GM21528 (cell line): ENCODE results near the gene KLHL2.
"Not testable (repeated sequence)": the region's sequence is repeated elsewhere in the genome, so short reads cannot be mapped to it uniquely, and the experiment has no call there.

Experiments
- ATAC-seq: cut with Tn5 transposase; IDR thresholded peaks from one replicate; pipeline ENCODE4 v1.9.1; 2021; ENCODE audit warnings: mild to moderate bottlenecking, moderate library complexity; ENCODE audit not compliant: unreplicated experiment, low FRiP score

The KLHL2 gene

GRCh38 chr4:165199286-165199685 is 8.1 kb upstream of the KLHL2 start:
- no peak for ATAC-seq

GRCh38 chr4:165199722-165200121 is 7.6 kb upstream of the KLHL2 start:
- no peak for ATAC-seq

GRCh38 chr4:165201806-165202205 is 5.6 kb upstream of the KLHL2 start:
- ATAC-seq, result no peak

- ATAC-seq, result no peak
These were observed 3.6 kb upstream of the KLHL2 start for GRCh38 chr4:165203541-165204461.

- no peak for ATAC-seq
These were observed 2.9 kb upstream of the KLHL2 start for GRCh38 chr4:165204462-165204830.

GRCh38 chr4:165207016-165207430 is 338 bp upstream of the KLHL2 start:
- peak; percentile 35 for ATAC-seq

- ATAC-seq, result peak; percentile 34
These were observed 876 bp downstream of the KLHL2 start for GRCh38 chr4:165208221-165208652.

GRCh38 chr4:165208741-165209388 is 1.5 kb downstream of the KLHL2 start:
- ATAC-seq, result no peak

DNA sequence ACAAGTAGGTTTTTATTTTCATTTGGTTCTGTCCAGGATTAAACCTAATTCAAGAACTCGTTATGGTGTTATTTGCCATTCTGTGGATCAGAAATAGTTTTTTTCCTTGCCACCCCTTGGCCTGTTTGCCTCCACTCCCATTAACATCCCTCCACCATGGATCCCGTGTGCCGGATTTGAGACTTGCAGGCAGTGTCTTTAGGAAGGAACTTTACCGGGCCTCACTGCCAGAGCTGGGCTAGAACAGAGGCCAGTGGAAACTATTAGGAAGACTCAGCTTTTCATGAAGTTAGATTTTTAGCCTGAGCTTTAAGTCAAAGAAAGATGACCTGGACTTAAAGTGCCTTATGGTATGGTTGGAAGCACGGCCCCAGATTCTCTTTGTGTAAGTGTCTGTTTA is 2.4 kb downstream of the KLHL2 start:
- ATAC-seq, result no peak

DNA sequence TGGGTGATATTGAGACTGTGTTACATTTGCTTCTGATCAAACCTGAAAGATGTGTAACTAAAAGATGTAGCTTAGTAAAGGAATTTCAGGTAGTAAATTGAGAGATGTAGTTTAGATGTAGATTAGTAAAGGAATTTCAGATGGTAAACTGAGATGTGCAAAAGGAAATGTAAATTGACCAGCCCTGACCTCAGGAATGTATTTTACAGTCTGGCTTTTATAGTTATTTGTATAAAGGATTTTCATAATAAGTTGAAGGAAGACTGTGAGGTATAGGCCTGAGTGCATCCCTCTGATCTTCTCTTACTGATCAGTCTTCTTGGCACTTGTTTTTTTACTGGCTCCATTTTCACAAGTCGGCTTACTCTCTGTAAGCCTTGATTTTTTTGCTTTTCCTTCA is 3.2 kb downstream of the KLHL2 start:
- no peak for ATAC-seq

GRCh38 chr4:165212647-165213046 is 5.3 kb downstream of the KLHL2 start:
- ATAC-seq, result not testable (repeated sequence)

DNA sequence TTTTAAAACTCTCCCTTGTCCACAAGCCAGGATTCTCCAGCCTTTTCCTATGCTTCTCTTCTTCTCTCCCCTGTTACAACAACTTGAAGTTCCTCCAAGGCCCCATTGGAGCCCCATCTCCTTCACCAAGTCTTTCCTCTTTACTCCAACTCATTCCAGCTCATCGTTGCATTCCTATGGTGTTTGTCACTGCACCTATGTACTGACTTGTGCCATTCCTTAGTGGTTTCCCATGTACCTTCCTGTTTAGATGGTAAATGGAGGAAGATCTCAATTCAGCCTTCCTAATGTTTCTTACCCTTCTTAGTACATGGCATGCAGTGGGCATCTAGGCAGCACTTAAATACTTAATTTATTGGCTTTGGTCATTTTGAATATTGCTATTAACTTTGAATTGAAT is 6.0 kb downstream of the KLHL2 start:
- not testable (repeated sequence) for ATAC-seq

- not testable (repeated sequence) for ATAC-seq
These were observed 6.8 kb downstream of the KLHL2 start for GRCh38 chr4:165213991-165214709.

DNA sequence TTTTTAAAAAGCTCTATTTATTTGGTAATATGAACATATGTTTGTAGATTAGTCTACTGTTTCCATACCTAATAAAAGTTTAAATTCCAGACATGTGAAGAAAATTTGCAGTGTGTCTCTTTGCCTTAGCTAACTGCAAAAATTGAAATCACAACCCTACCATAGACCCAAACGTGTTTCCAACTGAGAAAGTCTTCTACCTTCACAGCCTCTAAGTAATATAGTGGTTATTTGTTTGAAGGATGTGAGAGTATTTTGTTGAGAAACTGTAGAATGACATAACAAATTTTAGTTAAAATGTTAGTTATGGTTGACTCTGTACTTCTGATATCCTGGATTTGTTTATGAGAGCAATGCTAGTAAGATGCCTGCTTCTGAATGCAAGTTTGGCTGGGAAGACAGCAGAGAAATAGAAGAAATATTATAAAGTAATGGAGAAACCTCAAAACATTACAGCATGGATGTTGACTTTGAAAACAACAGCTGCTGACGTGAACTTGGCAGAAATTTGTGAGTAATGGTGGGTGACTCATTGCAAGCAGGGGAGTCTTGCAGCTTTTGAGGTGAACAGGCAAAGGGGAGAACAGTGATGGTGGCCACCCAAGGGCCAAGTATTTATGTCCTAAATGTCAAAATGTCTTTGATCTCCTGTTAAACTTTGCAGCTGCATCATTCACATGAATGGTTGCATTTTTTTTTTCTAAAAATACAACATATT is 7.8 kb downstream of the KLHL2 start:
- peak; percentile 48 for ATAC-seq

DNA sequence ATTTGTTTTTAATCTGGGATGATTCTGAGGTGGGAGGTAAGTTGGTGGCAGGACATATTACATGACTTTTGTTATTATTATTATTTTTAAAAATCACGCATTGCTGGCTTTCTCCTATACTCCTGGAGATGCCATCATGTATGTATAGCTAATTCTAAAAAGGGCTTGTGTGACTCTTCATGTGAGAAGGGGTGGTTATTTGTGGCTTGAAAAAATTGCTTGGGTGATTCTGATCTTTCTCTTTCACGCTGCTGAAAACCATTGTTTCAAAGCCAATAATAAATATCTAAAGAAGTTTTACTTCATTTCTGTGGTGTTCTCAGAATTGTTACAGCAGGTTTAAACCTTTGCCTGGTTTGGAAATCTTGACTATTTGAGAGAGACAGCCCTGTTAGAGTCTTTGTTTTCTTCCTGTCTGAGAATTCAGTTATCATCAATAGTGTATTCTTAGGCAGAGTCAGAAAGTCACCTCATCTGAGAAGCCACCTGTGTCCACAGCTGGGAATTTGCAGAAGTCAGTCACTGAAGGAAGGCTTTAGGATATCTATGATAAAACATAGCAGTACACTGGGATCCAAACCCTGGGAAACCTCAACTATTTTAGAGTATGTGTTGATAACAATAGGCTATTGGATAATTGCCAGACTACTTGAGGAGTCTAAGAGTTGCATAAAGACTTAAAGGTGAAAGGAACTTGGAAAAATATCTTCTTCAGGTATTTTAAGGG is 8.6 kb downstream of the KLHL2 start:
- peak; percentile 81 for ATAC-seq

- ATAC-seq, result no peak
These were observed 10.0 kb downstream of the KLHL2 start for GRCh38 chr4:165217325-165217724.

DNA sequence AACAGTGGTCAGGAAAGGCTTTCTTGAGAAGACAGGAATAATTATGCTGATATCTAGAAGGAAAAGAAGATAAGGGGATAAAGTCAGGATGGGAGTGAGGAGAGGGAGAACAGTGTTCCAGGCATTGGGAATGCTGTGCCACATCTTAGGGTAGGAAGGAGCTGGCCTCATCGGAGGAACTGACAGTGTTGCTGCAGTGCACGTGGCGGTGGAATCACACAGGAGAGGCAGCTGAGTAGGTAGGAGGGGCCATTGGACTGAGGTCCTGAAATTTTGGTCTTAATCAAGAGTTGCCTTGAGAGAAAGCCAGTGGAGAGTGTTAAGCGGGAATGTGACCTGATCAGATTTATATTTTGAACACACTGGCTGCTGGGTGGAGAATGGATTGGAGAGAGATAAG is 13.9 kb downstream of the KLHL2 start:
- not testable (repeated sequence) for ATAC-seq

DNA sequence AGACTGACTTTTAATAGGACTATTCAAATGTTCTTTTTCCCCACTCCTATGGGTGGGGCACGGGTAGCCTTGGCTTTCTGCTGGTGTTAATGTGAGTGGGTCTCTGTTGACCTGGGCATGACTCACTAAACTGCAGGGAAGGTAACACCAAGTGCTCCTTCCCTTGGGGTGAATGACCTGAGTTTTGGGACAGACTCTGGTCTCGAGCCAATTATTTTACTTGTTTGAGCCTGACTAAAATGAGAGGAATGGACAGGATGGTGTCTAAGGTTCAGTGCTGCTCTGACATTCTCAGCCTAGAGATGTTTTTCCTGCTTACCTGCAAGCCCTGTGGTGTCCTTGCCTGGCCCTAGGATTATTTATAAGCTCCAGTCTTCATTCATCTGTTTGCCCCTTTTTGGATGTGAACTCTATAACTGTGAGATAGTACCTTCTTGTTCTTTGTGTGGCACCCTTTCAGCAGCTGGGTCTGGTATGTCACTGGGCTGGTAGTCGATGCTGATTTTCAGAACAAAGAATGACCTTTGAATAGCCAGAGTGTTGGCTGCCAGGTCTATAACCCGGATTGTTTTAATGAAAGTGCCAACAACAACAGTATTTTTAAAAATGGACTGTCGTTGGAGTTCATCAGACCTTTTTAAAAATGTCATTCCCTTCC is 14.8 kb downstream of the KLHL2 start:
- not testable (repeated sequence) for ATAC-seq

GRCh38 chr4:165222651-165222994 is 15.3 kb downstream of the KLHL2 start:
- no peak for ATAC-seq
